ENCODE results near the gene HJURP.

The HJURP gene

GRCh38 chr2:233813236-233814055, 40.9 kb downstream of the HJURP start:
- DNase-seq = no peak

DNA sequence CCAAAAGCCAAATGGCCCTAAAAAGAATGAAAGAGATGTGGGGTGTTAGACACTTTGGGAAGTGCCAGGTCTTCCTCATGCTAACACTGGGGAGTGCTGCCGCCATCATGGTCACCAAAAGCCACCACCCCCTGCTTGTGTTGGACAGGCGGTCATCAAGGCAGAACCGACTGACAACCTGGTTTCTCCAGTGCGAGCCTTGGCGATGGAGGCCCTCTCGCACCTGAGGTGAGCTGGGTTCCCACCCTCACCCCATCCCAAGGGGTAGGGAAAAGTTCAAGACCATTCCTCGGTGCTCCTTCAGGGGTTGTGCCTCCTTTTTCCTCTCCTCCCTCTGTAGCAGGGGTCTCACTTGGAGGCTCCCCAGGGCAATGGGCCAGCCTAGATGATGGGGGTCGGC, 42.6 kb downstream of the HJURP start:
- no peak for DNase-seq

- DNase-seq = no peak
Measured at GRCh38 chr2:233811087-233811486, 43.2 kb downstream of the HJURP start.

- DNase-seq = no peak
Measured at GRCh38 chr2:233810385-233810784, 44.0 kb downstream of the HJURP start.

DNA sequence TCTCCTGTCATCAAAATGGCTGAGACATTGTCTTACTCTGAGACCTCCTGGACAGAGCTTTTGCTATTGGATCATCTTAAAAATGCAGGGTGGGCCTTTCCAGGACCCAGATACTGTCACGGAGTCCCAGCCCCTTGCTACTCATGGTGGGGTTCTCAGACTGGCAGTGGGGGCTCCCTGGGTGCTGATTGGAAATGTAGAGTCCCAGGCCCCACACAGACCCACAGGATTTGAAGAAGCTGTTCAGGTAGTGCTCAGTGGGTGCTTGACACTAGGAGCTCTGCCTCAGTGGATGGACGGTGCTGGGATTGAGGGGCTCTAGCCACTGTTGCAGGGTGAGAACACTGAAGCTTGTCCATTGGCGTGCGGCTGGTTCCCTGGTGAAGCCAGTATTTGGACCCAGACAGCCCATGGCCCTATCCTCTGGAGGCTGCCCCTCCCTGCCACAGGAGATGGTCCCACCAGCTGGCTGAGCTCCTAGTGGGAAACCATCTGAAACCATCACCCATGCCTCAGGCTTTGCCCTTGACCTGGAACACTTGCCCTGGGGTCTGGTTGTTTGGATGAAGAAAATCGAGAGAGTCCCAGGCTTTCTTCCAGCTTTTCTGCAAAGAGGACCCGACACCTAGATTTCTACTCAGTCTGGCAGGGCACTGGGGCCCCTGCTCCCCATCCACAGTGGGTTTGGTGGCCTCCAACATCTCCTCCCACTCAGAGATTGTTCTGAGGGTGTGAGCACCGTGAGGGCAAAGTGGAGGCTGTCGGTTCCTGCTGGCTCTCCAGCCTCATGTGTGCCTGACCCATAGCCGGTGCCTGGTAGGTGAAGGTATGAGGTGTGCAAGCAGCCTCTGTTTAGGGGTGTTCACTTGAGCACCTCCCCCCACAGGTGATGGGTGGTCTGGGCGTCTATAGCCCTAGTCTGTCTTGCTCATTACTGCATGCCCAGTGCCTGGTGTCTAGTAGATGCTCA, 46.1 kb downstream of the HJURP start:
- DNase-seq = no peak

- no peak for DNase-seq
Measured at GRCh38 chr2:233807215-233807865, 47.0 kb downstream of the HJURP start.

DNA sequence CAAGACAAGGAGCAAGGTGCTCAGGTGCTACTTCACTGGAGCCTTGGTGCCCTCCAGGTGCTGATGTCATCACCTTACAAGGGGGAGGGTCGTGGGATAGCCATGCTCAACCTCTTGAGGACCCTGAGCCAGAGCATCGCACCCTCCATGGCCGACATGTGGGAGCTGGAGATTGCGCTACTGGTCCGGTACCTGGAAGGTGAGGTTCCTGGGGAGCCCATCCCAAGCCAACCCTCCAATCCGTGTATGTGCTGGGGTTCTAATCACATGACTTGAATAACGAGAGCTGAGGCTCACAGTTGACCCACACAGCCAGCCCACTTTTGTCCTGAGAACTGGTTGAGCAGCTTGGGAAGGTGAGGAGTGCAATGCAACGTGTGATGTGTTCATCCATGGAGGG, 50.3 kb downstream of the HJURP start:
- DNase-seq = no peak

DNA sequence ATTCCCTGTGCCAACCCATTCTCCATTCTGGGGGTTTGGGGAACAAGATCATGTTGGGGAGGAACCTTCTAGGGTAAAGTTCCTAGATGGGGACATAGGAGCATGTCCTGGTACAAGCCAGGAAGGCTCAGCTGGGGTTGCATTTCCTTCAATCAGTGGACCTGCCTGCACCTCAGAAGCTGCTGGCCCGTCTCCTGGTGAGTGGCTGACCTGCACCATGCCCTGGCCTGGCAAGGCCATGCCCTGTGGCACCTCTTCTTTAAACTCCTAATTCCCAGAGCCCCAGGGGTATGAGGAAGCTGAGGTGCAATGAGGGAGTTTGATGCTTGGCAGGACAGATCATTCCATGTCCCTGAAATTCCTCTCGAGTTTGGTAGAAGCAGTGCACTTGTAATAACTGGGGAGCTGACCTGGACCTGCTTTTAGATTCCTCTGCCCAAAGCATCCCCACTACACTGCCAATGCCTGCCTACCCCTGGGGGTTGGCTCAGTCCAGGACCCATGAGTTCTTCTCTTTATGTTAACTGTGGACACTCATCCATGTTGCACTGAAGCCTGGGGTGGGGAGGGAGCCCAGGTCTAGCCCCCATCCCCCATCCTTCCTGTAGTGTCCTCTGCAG, 50.9 kb downstream of the HJURP start:
- DNase-seq = no peak

DNA sequence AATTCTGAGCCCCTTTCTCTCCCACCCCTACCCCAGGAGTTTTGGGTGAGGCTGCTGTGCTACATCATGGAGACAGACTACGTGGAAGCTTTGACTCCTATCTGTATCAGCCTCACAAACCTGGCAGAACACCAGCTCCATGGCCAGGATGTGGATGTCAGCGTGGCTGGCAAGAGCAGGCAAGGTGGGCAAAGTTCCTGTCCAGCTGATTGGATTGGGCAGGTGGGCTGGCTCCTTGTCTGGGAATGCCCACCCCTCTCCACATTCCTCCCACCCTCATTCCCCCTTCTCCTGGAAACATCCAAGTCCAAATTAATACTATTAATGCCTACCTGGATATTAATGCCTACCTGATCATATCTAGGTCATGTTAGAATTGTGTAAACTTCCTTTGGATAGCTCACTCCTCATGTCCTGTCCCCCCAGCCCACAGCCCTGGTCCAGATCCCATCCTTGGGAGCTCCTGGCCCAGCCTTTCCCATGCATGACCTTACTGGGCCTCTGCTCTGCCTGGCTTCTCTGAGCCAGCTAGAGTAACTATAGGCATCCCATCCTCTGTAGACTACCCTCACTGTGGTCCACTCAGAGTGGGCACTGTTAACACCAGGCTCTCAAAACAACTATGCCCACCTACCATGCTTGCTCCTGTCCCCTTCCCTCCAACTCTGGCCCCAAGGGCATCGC, 52.1 kb downstream of the HJURP start:
- no peak for DNase-seq

- no peak for DNase-seq
Measured at GRCh38 chr2:233801357-233802131, 52.8 kb downstream of the HJURP start.

DNA sequence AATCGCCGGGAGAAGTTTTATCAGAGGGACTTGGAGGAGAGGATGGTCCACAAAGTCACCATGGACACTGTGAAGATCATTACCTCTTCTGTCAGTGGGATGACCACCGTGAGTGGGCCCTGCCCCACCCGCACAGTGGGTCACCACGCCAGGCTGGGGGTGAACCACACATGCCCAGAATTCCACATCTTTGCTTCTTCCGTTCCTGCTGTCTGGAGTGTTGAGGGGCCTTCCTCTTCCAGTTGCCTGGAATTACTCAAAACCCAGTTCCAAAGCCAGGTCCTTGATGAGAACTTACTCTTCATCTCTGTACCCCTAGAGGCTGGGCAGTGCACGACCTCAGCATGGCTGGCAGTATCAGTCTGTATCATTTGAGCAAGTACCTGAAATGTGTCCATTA, 54.1 kb downstream of the HJURP start:
- no peak for DNase-seq

GRCh38 chr2:233799716-233800115, 54.6 kb downstream of the HJURP start:
- no peak for DNase-seq

- no peak for DNase-seq
Measured at GRCh38 chr2:233799087-233799665, 55.2 kb downstream of the HJURP start.

DNA sequence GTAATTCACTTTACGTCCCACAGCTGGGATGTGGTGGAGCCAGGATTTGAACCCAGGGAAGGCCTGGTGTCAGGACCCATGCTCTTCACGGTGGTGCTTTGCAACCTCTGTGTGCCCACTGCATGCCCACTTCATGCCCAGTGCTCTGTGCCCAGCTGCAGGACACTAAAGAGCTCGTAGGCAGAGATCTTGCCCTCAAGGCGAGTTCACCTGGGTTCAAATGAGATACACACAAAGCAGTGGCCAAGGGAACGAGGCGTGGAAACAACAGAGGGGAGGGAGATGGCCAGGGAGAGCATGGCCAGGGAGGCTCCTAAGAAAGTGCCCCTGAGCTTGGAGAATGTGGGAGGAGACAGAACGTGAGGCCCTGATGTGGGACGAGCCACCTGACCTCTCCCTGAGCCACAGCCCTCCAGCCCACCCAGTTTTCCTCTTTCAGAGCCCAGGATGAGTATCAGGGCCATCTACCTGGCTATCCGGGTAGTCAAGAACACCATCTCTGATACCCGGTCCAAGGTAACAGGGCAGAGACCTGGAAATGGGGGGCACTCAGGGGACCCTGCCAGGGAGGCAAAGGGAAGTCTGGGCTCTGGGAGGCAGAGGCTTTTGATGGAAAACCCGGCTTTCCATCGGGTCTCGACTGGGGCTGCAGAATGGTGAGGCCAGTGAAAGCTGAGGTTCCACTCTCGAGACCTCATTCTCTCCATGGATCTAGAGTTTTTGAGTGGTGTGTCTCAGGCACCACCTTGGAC, 55.8 kb downstream of the HJURP start:
- no peak for DNase-seq

- no peak for DNase-seq
Measured at GRCh38 chr2:233796254-233796653, 58.1 kb downstream of the HJURP start.

DNA sequence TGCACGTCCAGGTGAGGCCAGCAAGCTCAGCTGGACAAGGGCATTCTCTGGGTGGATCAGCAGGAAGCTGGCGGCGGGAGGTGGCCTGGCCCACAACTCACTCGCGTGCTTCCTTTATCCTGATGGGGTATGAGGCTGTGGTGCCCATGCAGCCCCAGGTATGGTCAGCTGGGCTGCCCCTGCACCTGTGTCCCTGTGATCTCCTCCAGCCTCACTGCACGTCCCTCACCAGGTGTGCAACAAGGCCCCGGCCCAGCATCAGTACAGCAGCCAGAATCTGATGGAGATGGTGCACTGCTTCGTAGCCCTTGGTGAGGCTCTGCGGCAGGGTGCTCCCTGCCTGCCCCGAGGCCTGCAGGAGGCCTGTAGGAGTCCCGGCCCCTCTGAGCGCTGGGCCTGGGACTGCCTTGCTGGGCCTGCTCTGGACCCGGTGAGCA, 58.6 kb downstream of the HJURP start:
- no peak for DNase-seq

GRCh38 chr2:233794128-233794658, 60.1 kb downstream of the HJURP start:
- no peak for DNase-seq

GRCh38 chr2:233793465-233794127, 60.7 kb downstream of the HJURP start:
- no peak for DNase-seq

DNA sequence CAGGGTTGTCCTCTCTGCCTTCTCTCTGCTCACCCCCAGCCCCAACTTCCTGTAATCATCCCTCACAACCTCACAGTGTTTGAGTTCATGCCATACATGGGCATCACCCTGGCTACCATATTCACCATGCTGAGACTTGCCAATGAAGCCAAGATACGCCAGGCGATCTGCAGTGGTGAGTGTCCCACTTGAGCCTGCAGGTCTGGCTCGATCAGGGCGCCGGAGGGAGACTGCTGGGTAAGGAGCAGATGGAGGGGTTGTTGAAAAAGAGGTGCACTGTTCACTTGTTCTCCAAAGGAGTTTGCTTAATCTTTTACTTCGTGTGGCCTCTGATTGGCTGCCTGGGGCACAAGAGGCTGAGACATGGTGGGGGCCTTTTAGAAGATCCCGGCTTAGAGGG, 61.6 kb downstream of the HJURP start:
- DNase-seq = no peak

All from activated T-cell treated with anti-CD3 and anti-CD28 coated beads, Interleukin-2, amount 50 U/mL, for 1 hour (primary cell).